ENCODE results near the gene CDK2AP2.

Gene CDK2AP2

DNA sequence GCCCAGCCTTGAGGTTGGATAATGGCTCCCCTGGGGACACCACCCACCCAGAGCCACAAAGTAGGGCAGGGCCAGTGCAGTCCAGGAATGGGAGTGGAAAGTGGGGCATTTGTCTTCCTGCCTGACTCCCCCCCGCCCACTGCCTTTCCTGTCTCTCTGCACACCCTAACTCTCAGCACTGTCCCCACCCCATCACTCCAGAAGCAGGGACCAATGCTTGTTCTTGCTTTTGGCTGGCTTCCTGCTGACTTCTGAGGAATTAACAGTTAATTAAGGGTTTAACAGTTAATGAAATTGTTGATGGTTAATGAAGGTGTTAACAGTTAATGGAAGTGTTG lies 7.5 kb downstream of the CDK2AP2 start:
- no peak overlapping the region for H3K4me3 ChIP-seq (ENCODE audit: low read depth, low read length)
- in situ Hi-C loops (cut with HindIII; ENCODE audit: low sequenced_read_pairs) = no loop called here
- no peak for DNase-seq (ENCODE audit: low read depth, low spot score)
- TF ChIP-seq, protein P1, sequence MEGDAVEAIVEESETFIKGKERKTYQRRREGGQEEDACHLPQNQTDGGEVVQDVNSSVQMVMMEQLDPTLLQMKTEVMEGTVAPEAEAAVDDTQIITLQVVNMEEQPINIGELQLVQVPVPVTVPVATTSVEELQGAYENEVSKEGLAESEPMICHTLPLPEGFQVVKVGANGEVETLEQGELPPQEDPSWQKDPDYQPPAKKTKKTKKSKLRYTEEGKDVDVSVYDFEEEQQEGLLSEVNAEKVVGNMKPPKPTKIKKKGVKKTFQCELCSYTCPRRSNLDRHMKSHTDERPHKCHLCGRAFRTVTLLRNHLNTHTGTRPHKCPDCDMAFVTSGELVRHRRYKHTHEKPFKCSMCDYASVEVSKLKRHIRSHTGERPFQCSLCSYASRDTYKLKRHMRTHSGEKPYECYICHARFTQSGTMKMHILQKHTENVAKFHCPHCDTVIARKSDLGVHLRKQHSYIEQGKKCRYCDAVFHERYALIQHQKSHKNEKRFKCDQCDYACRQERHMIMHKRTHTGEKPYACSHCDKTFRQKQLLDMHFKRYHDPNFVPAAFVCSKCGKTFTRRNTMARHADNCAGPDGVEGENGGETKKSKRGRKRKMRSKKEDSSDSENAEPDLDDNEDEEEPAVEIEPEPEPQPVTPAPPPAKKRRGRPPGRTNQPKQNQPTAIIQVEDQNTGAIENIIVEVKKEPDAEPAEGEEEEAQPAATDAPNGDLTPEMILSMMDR (IDR thresholded peaks at IDR 0.05; ENCODE audit: low read depth, low read length) = no peak

GRCh38 chr11:67499808-67500483 lies 8.0 kb downstream of the CDK2AP2 start:
- in situ Hi-C loops (cut with HindIII; ENCODE audit: low sequenced_read_pairs) = no loop called here
- H3K4me3 ChIP-seq (ENCODE audit: low read depth, low read length) = no peak overlapping the region
- no peak for DNase-seq (ENCODE audit: low read depth, low spot score)
- TF ChIP-seq, protein P1 (IDR thresholded peaks at IDR 0.05; ENCODE audit: low read depth, low read length) = no peak

DNA sequence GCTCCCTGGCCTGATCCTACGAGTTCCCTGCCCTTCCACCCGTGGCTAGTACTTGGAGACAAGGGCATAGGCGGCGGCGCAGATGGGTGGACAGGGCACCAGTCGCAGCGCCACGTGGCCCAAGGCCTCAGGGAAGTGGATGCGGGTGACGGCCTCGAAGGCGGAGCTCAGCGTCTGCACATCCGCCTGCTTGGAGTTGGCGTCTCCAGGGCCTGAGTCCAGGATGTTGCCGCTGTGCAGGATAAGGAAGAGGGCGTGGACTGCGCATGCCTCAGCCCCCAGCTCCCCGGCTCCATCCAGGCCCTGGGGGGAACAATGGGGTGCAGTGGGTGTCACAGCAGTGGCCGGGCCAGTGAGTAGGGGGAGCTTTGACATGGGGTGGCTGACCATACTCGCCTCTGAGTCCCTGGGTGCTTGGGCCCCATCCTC lies 9.4 kb downstream of the CDK2AP2 start:
- in situ Hi-C loops (cut with HindIII; ENCODE audit: low sequenced_read_pairs) = no loop called here
- no peak for DNase-seq (ENCODE audit: low read depth, low spot score)
- H3K4me3 ChIP-seq (ENCODE audit: low read depth, low read length) = no peak overlapping the region
- TF ChIP-seq, protein P1 (IDR thresholded peaks at IDR 0.05; ENCODE audit: low read depth, low read length) = no peak

DNA sequence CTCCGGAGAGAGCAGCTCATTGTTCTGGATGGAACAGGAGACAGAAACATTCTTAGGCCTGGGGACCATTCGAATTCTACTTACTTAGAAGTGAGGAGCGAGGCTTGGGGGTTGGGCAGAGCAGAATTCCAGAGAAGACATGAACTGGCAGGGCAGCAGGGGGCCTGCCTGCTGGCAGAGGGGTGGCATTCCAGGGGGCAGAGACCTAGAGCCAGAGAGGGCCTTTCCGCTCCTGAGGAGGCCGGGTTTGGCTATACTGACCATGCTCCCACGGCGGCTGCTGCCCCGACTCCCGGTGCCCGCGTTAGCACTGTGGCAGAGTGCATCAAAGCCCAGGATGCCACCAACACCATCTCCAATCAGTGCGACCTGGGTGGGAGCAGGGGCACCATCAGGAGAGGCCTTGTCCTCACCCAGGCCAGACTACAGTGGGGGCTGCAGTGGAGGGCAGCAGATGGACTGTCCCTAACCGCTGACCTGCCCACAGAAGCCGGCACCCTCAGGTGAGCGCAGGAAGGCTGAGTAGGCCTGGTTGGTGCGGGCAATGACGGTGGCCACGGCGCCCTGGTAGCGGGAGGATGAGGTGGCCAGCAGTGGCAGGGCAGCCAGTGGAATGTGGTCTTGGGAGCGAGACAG lies 10.2 kb downstream of the CDK2AP2 start:
- TF ChIP-seq, protein P1 (IDR thresholded peaks at IDR 0.05; ENCODE audit: low read depth, low read length) = no peak
- H3K4me3 ChIP-seq (ENCODE audit: low read depth, low read length) = no peak overlapping the region

DNA sequence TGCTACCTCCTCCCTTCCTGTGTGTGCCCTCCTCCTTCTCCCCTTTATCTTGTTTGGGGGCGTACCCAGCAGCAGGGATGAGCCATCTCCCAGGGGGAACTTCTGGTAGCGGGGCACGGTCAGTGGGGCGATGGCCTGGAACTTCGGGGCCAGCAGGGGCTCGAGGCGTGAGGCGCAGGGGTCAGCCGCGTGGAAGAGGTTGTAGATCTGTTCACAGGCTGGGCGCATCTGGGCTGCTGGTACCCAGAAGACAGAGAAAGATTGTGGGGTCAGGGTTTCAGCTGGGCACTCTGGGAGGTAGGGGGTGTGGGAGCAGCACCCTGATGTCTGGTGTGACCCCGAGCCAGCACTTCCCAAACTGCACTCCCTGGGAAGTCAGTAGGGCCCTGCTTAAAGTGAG lies 11.8 kb downstream of the CDK2AP2 start:
- no peak overlapping the region for H3K4me3 ChIP-seq (ENCODE audit: low read depth, low read length)
- in situ Hi-C loops (cut with HindIII; ENCODE audit: low sequenced_read_pairs) = no loop called here
- no peak for DNase-seq (ENCODE audit: low read depth, low spot score)
- TF ChIP-seq, protein P1 (IDR thresholded peaks at IDR 0.05; ENCODE audit: low read depth, low read length) = no peak

More for the DNA sequence above, 10.2 kb downstream of the CDK2AP2 start:
- in situ Hi-C loops (cut with HindIII; ENCODE audit: low sequenced_read_pairs) = no loop called here
- no peak for DNase-seq (ENCODE audit: low read depth, low spot score)

DNA sequence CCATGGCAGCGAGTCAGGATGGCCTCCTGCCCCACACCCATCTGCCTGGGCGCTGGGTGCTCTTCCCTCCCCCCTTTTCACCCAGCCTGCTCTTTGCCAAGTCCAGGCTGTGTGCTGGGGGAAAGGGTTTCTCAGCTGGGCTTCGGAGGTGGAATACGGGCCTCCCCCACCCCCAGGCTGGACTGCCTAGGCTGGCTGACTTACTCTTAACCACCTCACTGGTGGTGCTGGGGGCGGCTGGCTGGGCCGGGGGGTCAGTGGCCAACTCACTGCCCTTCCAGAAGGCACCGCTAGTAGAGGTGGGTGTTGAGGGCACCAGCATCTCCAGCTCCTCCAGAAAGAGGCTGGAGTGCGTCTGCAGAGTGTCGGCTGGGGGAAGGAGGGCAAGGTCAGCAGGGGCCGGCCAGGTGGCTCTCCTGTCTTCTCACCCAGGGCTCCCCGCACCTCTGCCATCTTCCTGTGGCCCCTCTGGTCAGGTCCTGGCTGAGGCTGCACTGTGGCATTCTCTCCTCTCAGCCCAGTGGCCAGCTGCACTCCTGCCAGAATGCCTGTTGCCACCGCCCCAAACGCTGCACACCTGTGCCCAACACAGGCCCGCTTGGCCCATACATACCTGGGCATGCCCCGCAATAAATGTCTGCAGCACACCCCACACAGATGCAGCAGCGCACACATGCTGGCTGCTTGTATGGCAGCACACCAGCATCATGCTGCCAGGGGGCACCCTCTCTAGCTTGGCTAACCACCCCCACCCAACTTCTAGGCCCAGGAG lies 12.5 kb downstream of the CDK2AP2 start:
- H3K4me3 ChIP-seq (ENCODE audit: low read depth, low read length) = no peak overlapping the region
- DNase-seq (ENCODE audit: low read depth, low spot score) = no peak
- TF ChIP-seq, protein P1 (IDR thresholded peaks at IDR 0.05; ENCODE audit: low read depth, low read length) = no peak
- in situ Hi-C loops (cut with HindIII; ENCODE audit: low sequenced_read_pairs) = no loop called here
